OCI-LY7 (cell line): ENCODE measurements around the gene EIF4G3. TPM values are rescaled to one million over a fixed set of nuclear protein-coding genes. Genes with fewer than 3 reads are reported as not detected.

Experiments
- BruUV-seq: library from RNA; stranded (reverse); fragments of 400-500 nt; replicated peaks from 2 replicates; lab custom pipeline; 2021; lab: Mats Ljungman, UMichigan
- CTCF ChIA-PET: fragments of 300-600 bp; sonication (Branson Sonifier 250); formaldehyde crosslinking; loops from one replicate; lab custom pipeline; 2022; ENCODE audit warnings: antibody characterized with exemption; ENCODE audit not compliant: unreplicated experiment; lab: Charles Lee
- POLR2A ChIA-PET: fragments of 300-600 bp; sonication (Branson Sonifier 250); formaldehyde crosslinking; loops from one replicate; lab custom pipeline; 2022; ENCODE audit warnings: antibody characterized with exemption; lab: Charles Lee
- DNase-seq: peaks from one replicate; pipeline ENCODE4 v3.0.0-alpha.2; 2015; ENCODE audit warnings: low spot score
- H2AFZ ChIP-seq: fragments of 200-600 bp; sonication (generic), shearing (Covaris generic); 2 replicates; pipeline ENCODE4 v1.6.1; 2014; ENCODE audit warnings: mild to moderate bottlenecking, antibody characterized with exemption, low read length, moderate library complexity
- H3K27ac ChIP-seq: fragments of 200-600 bp; sonication (generic); 2 replicates; pipeline ENCODE4 v1.5.1; 2014; ENCODE audit warnings: mixed run types, low read depth, mild to moderate bottlenecking, moderate library complexity, low read length, inconsistent platforms; ENCODE audit not compliant: poor library complexity, severe bottlenecking
- H3K36me3 ChIP-seq: fragments of 200-600 bp; sonication (generic); 2 replicates; pipeline ENCODE4 v1.6.1; 2014; ENCODE audit warnings: mild to moderate bottlenecking, antibody characterized with exemption, low read length, moderate library complexity, mixed read lengths; ENCODE audit not compliant: insufficient read depth
- H3K4me1 ChIP-seq: fragments of 200-600 bp; sonication (generic); 2 replicates; pipeline ENCODE4 v1.5.1; 2014; ENCODE audit warnings: mild to moderate bottlenecking, low read length; ENCODE audit not compliant: insufficient read depth, poor library complexity, severe bottlenecking
- H3K4me2 ChIP-seq: fragments of 200-600 bp; sonication (generic); 2 replicates; pipeline ENCODE4 v1.6.1; 2014; ENCODE audit warnings: mild to moderate bottlenecking, low read length
- H3K4me3 ChIP-seq: fragments of 200-600 bp; sonication (generic); 2 replicates; pipeline ENCODE4 v1.5.1; 2014; ENCODE audit warnings: mild to moderate bottlenecking, low read depth, low read length; ENCODE audit not compliant: poor library complexity, severe bottlenecking
- H3K79me2 ChIP-seq: fragments of 200-600 bp; sonication (generic); 2 replicates; pipeline ENCODE4 v1.6.1; 2016; ENCODE audit warnings: low read depth, mild to moderate bottlenecking, low read length, moderate library complexity, mixed read lengths; ENCODE audit not compliant: insufficient read depth
- H3K9me2 ChIP-seq: fragments of 200-600 bp; sonication (generic); 2 replicates; pipeline ENCODE4 v1.6.1; 2016; ENCODE audit warnings: mild to moderate bottlenecking, low read length, mixed read lengths; ENCODE audit not compliant: insufficient read depth
- H3K9me3 ChIP-seq: fragments of 200-600 bp; sonication (generic); 2 replicates; pipeline ENCODE4 v1.6.1; 2014; ENCODE audit warnings: mild to moderate bottlenecking, mixed run types, low read length, mixed read lengths
- H4K20me1 ChIP-seq: fragments of 200-600 bp; sonication (generic); 2 replicates; pipeline ENCODE4 v1.6.1; 2014; ENCODE audit warnings: mild to moderate bottlenecking, antibody characterized with exemption, low read length, moderate library complexity, mixed read lengths; ENCODE audit not compliant: insufficient read depth
- CTCF ChIP-seq: fragments of 200-600 bp; sonication (generic); conservative IDR thresholded peaks from 2 replicates; pipeline ENCODE4 v1.5.1; 2014; ENCODE audit warnings: mild to moderate bottlenecking, antibody characterized with exemption, low read length, moderate library complexity, mixed read lengths
- EZH2phosphoT487 ChIP-seq: fragments of 200-600 bp; sonication (generic); IDR thresholded peaks from 2 replicates; pipeline ENCODE4 v1.6.1; 2018; ENCODE audit warnings: low read depth, borderline replicate concordance, mild to moderate bottlenecking, mixed run types, antibody characterized with exemption, low read length, moderate library complexity, mixed read lengths
- intact Hi-C: fragments of 100-400 bp; cut with micrococcal nuclease; formaldehyde crosslinking; loops from one replicate; pipeline ENCODE4 v1.10.0; 2022; ENCODE audit not compliant: unreplicated experiment
- total RNA-seq, 2 experiments: library from RNA; depleted of rRNA in 1 of 2; stranded (reverse); fragments of >200 nt in 1 of 2; shearing (Covaris generic) in 1 of 2; gene quantifications; 2 replicates each; pipeline ENCODE4 v1.2.3, GENCODE V29; 2014 to 2022

The EIF4G3 gene
- total RNA-seq, 2 experiments from 2014 or later = 28.5 to 62.1 TPM

DNA sequence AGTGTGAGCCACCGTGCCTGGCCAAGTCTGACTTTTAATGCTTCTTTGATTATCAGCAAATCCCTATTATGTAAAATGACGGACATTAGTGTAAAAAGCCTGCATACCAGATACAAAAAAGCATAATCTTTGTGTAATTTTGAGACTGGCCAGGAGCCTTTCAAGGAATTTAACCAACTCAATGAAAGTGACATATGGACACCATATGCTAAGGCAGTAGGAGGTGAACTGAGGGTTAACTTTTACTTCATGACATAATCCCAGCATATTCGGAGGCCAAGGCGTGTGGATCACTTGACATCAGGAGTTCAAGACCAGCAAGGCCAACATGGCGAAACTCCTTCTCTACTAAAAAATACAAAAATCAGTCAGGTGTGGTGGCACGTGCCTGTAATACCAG lies 94.6 kb downstream of the EIF4G3 start:
- no peak overlapping the region for H3K4me2 ChIP-seq
- no peaks in the 10 kb centered on the region for H3K9me3 ChIP-seq
- H3K79me2 ChIP-seq = no peaks in the 10 kb centered on the region
- TF ChIP-seq EZH2phosphoT487 = no peak
- no peak for TF ChIP-seq CTCF
- H3K4me3 ChIP-seq = no peak overlapping the region
- H2AFZ ChIP-seq = no peak overlapping the region
- DNase-seq = no peak
- intact Hi-C loops = no loop called here
- ChIA-PET POLR2A (no interaction called here), CTCF (no interaction called here)
- peaks cover 29% of the 10 kb centered on the region for H3K36me3 ChIP-seq
- no TSS peak for BruUV-seq
- H3K4me1 ChIP-seq = no peaks in the 10 kb centered on the region
- no peak overlapping the region for H3K27ac ChIP-seq
- no peaks in the 10 kb centered on the region for H4K20me1 ChIP-seq
- no peaks in the 10 kb centered on the region for H3K9me2 ChIP-seq

GRCh38 chr1:21077085-21077484 lies 99.6 kb downstream of the EIF4G3 start:
- H3K4me1 ChIP-seq = no peaks in the 10 kb centered on the region
- TF ChIP-seq EZH2phosphoT487 = no peak
- TF ChIP-seq CTCF = no peak
- H3K4me3 ChIP-seq = no peak overlapping the region
- no TSS peak for BruUV-seq
- H3K9me3 ChIP-seq = no peaks in the 10 kb centered on the region
- H2AFZ ChIP-seq = no peak overlapping the region
- H3K36me3 ChIP-seq = peaks cover 14% of the 10 kb centered on the region
- H3K79me2 ChIP-seq = no peaks in the 10 kb centered on the region; the same call in 1 of the 2 replicates
- DNase-seq = no peak
- H3K4me2 ChIP-seq = no peak overlapping the region
- intact Hi-C loops = no loop called here
- no peaks in the 10 kb centered on the region for H3K9me2 ChIP-seq
- no peak overlapping the region for H3K27ac ChIP-seq
- no peaks in the 10 kb centered on the region for H4K20me1 ChIP-seq
- ChIA-PET POLR2A (no interaction called here), CTCF (no interaction called here)

DNA sequence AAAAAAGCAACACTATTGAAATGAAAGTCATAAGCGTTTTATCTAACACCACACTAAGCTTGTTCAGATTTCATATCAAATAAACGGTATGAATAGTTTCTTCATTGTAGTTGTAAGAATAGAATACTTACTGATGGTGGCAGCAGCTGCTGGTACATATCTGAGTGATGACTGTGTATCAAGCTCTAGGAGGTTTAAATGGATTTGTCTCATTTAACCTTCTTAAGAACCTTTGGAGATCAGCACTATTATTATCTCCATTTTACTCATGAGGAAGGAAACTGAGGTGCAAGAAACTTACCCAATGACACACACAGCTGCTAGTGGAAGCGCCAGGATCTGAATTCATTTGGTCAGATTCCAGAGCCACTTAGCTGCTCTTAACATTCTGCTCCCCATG lies 104.0 kb downstream of the EIF4G3 start:
- no peak overlapping the region for H3K27ac ChIP-seq
- H4K20me1 ChIP-seq = no peaks in the 10 kb centered on the region
- H3K79me2 ChIP-seq = no peaks in the 10 kb centered on the region; the same call in 1 of the 2 replicates
- DNase-seq = no peak
- no peak overlapping the region for H3K4me3 ChIP-seq
- intact Hi-C loops = no loop called here
- no peaks in the 10 kb centered on the region for H3K9me3 ChIP-seq
- ChIA-PET POLR2A (no interaction called here), CTCF (no interaction called here)
- peaks cover 6% of the 10 kb centered on the region for H3K4me1 ChIP-seq
- BruUV-seq = no TSS peak
- 0 out of 2 replicates have a peak, but pooled peaks cover 6% of the 10 kb centered on the region for H3K36me3 ChIP-seq
- H2AFZ ChIP-seq = no peak overlapping the region
- no peaks in the 10 kb centered on the region for H3K9me2 ChIP-seq
- H3K4me2 ChIP-seq = no peak overlapping the region
- no peak for TF ChIP-seq CTCF
- no peak for TF ChIP-seq EZH2phosphoT487
